Erythroblast (primary cell): ENCODE measurements around the gene NDST1.
"Not testable (repeated sequence)": the region's sequence is repeated elsewhere in the genome, so short reads cannot be mapped to it uniquely, and the experiment has no call there.

Experiments used
- GATA1 ChIP-seq: IDR thresholded peaks from 2 replicates; pipeline ENCODE4 v1.6.1; 2011; ENCODE audit warnings: low read depth, mild to moderate bottlenecking, control low read depth, low read length, moderate library complexity
- POLR2A ChIP-seq: IDR thresholded peaks from 2 replicates; pipeline ENCODE4 v1.6.1; 2011; ENCODE audit warnings: mild to moderate bottlenecking, low read length

- TF ChIP-seq POLR2A, GATA1: not testable (repeated sequence)
These were observed 31.4 kb upstream of the NDST1 start for GRCh38 chr5:150476568-150476967.
